Skeletal muscle satellite cell (primary cell): ENCODE measurements around the gene LAMP2. TPM values are rescaled to one million over a fixed set of nuclear protein-coding genes. Genes with fewer than 3 reads are reported as not detected.

Source experiments
- H3K27me3 ChIP-seq: 2 replicates; pipeline ENCODE4 v1.7.0; 2013; ENCODE audit warnings: low read length; ENCODE audit not compliant: control insufficient read depth, insufficient read depth
- H3K36me3 ChIP-seq: 2 replicates; pipeline ENCODE4 v1.7.0; 2013; ENCODE audit warnings: mild to moderate bottlenecking, control low read depth, low read length; ENCODE audit not compliant: insufficient read depth
- H3K4me1 ChIP-seq: 2 replicates; pipeline ENCODE4 v1.7.0; 2013; ENCODE audit warnings: low read length; ENCODE audit not compliant: control insufficient read depth, insufficient read depth
- H3K4me2 ChIP-seq: 2 replicates; pipeline ENCODE4 v1.7.0; 2013; ENCODE audit warnings: mild to moderate bottlenecking, low read length
- H3K4me3 ChIP-seq: 2 replicates; pipeline ENCODE4 v1.7.0; 2013; ENCODE audit warnings: low read length
- H3K9ac ChIP-seq: 2 replicates; pipeline ENCODE4 v1.7.0; 2013; ENCODE audit warnings: mild to moderate bottlenecking, low read depth, low read length, moderate library complexity
- H3K9me3 ChIP-seq: replicated peaks from 2 replicates; pipeline ENCODE4 v1.7.0; 2013; ENCODE audit warnings: mild to moderate bottlenecking, control low read depth, low read length
- small RNA-seq: library from RNA; depleted of rRNA; stranded (forward); fragments of <200 nt; gene quantifications from one replicate; pipeline ENCODE3, GENCODE V24; 2012

LAMP2 gene

GRCh38 chrX:120402369-120402768, 66.7 kb downstream of the LAMP2 start:
- no peaks in the 10 kb centered on the region for H3K27me3 ChIP-seq
- no peaks in the 10 kb centered on the region for H3K9me3 ChIP-seq
- H3K4me3 ChIP-seq, result no peak overlapping the region
- H3K4me1 ChIP-seq, result no peaks in the 10 kb centered on the region
- no peak overlapping the region for H3K4me2 ChIP-seq
- H3K36me3 ChIP-seq, result no peaks in the 10 kb centered on the region
- H3K9ac ChIP-seq, result no peak overlapping the region

GRCh38 chrX:120401301-120401700, 67.8 kb downstream of the LAMP2 start:
- Histone ChIP-seq H3K36me3 (no peaks in the 10 kb centered on the region), H3K4me3 (no peak overlapping the region), H3K27me3 (no peaks in the 10 kb centered on the region), H3K4me2 (no peak overlapping the region), H3K4me1 (no peaks in the 10 kb centered on the region), H3K9me3 (no peaks in the 10 kb centered on the region), H3K9ac (no peak overlapping the region)

GRCh38 chrX:120380699-120381098, 88.4 kb downstream of the LAMP2 start:
- Histone ChIP-seq H3K4me2 (no peak overlapping the region), H3K27me3 (no peaks in the 10 kb centered on the region), H3K9ac (no peak overlapping the region), H3K9me3 (no peaks in the 10 kb centered on the region), H3K36me3 (no peaks in the 10 kb centered on the region), H3K4me3 (no peak overlapping the region), H3K4me1 (no peaks in the 10 kb centered on the region)

- Histone ChIP-seq H3K36me3 (no peaks in the 10 kb centered on the region), H3K4me3 (no peak overlapping the region), H3K9me3 (no peaks in the 10 kb centered on the region), H3K27me3 (no peaks in the 10 kb centered on the region), H3K4me1 (no peaks in the 10 kb centered on the region), H3K4me2 (no peak overlapping the region), H3K9ac (no peak overlapping the region)
Observed at GRCh38 chrX:120379937-120380681, 89.0 kb downstream of the LAMP2 start.

GRCh38 chrX:120378570-120378969, 90.5 kb downstream of the LAMP2 start:
- no peak overlapping the region for H3K9ac ChIP-seq
- no peaks in the 10 kb centered on the region for H3K27me3 ChIP-seq
- no peak overlapping the region for H3K4me2 ChIP-seq
- H3K36me3 ChIP-seq, result no peaks in the 10 kb centered on the region
- H3K4me3 ChIP-seq, result no peak overlapping the region
- no peaks in the 10 kb centered on the region for H3K4me1 ChIP-seq
- no peaks in the 10 kb centered on the region for H3K9me3 ChIP-seq

Small RNAs within 50 kb of the gene (small RNA-seq; reads per million reads assigned to genes)
- gene RNU7-37P, result not detected
